WTC11 (cell line): Measurements from ENCODE around the gene PCDHA9. TPM values are rescaled to one million over a fixed set of nuclear protein-coding genes. Genes with fewer than 3 reads are reported as not detected.

Source experiments
- ATAC-seq: fragments of 200-7000 bp; cut with Tn5 transposase; 2 replicates; pipeline ENCODE4 v1.10.0; 2021; ENCODE audit warnings: mild to moderate bottlenecking, moderate library complexity
- CTCF ChIA-PET: fragments of 300-600 bp; sonication (Branson Sonifier 250); formaldehyde crosslinking; loops from one replicate; lab custom pipeline; 2021; ENCODE audit warnings: antibody characterized with exemption; lab: Charles Lee
- POLR2A ChIA-PET: fragments of 350-600 bp; sonication (Branson Sonifier 250); formaldehyde crosslinking; loops from one replicate; lab custom pipeline; 2021; ENCODE audit warnings: antibody characterized with exemption; lab: Charles Lee
- DNase-seq: peaks from one replicate; pipeline ENCODE4 v3.0.0; 2021; ENCODE audit warnings: low spot score
- H3K27ac Mint-ChIP-seq: 2 replicates; pipeline ENCODE4 v1.8.0; 2021; ENCODE audit warnings: mixed read lengths
- H3K27me3 Mint-ChIP-seq: 2 replicates; pipeline ENCODE4 v1.8.0; 2021; ENCODE audit warnings: low read depth, mild to moderate bottlenecking, moderate library complexity, mixed read lengths
- H3K36me3 Mint-ChIP-seq: 2 replicates; pipeline ENCODE4 v1.8.0; 2021; ENCODE audit warnings: mixed read lengths
- H3K4me1 Mint-ChIP-seq: 2 replicates; pipeline ENCODE4 v1.8.0; 2022; ENCODE audit warnings: mixed read lengths
- H3K4me3 Mint-ChIP-seq: 2 replicates; pipeline ENCODE4 v1.8.0; 2021; ENCODE audit warnings: mild to moderate bottlenecking, moderate library complexity, mixed read lengths
- H3K9me3 Mint-ChIP-seq: 2 replicates; pipeline ENCODE4 v1.8.0; 2021; ENCODE audit warnings: mixed read lengths
- CREM ChIP-seq: sonication (generic); formaldehyde crosslinking; IDR thresholded peaks from 2 replicates; pipeline ENCODE4 v1.8.1; 2022; ENCODE audit warnings: mild to moderate bottlenecking, missing genetic modification reagents, moderate library complexity
- E2F5 ChIP-seq: sonication (generic); formaldehyde crosslinking; IDR thresholded peaks from 2 replicates; pipeline ENCODE4 v1.8.1; 2022; ENCODE audit warnings: mild to moderate bottlenecking, moderate library complexity, missing genetic modification reagents
- ELF4 ChIP-seq: sonication (generic); formaldehyde crosslinking; IDR thresholded peaks from 2 replicates; pipeline ENCODE4 v1.8.1; 2022; ENCODE audit warnings: low read depth, mild to moderate bottlenecking, moderate library complexity, missing genetic modification reagents
- GRHL2 ChIP-seq: fragments of 250-450 bp; sonication (Bioruptor Pico); IDR thresholded peaks from 2 replicates; pipeline ENCODE4 v1.8.0; 2022; ENCODE audit warnings: mild to moderate bottlenecking, moderate library complexity; ENCODE audit not compliant: insufficient replicate concordance, severe bottlenecking
- HMGXB4 ChIP-seq: sonication (generic); formaldehyde crosslinking; IDR thresholded peaks from 2 replicates; pipeline ENCODE4 v1.8.1; 2023; ENCODE audit warnings: mild to moderate bottlenecking, moderate library complexity, missing genetic modification reagents
- PRDM15 ChIP-seq: sonication (generic); formaldehyde crosslinking; IDR thresholded peaks from 2 replicates; pipeline ENCODE4 v1.8.0; 2022; ENCODE audit warnings: missing genetic modification reagents
- PRRX2 ChIP-seq: fragments of 250-450 bp; sonication (Bioruptor Pico); IDR thresholded peaks from 2 replicates; pipeline ENCODE4 v1.8.0; 2021; ENCODE audit warnings: mild to moderate bottlenecking
- TEAD4 ChIP-seq: sonication (generic); formaldehyde crosslinking; IDR thresholded peaks from 2 replicates; pipeline ENCODE4 v1.8.0; 2022; ENCODE audit warnings: mild to moderate bottlenecking, missing genetic modification reagents
- TP53 ChIP-seq: sonication (generic); formaldehyde crosslinking; IDR thresholded peaks from 2 replicates; pipeline ENCODE4 v1.8.1; 2023; ENCODE audit warnings: mild to moderate bottlenecking, missing genetic modification reagents
- ZNF219 ChIP-seq: sonication (generic); formaldehyde crosslinking; IDR thresholded peaks from 2 replicates; pipeline ENCODE4 v1.8.0; 2023; ENCODE audit warnings: missing genetic modification reagents, mild to moderate bottlenecking, borderline replicate concordance
- ZNF317 ChIP-seq: sonication (generic); formaldehyde crosslinking; IDR thresholded peaks from 2 replicates; pipeline ENCODE4 v1.8.1; 2023; ENCODE audit warnings: low read depth, mild to moderate bottlenecking, moderate library complexity, missing genetic modification reagents, borderline replicate concordance
- ZNF416 ChIP-seq: fragments of 250-450 bp; sonication (Bioruptor Pico); IDR thresholded peaks from 2 replicates; pipeline ENCODE4 v1.9.0; 2021; ENCODE audit warnings: mild to moderate bottlenecking, inconsistent platforms
- total RNA-seq: library from RNA; stranded (reverse); gene quantifications from 3 replicates; pipeline ENCODE4 v1.2.3, GENCODE V29; 2021
- TF ChIP-seq, protein P1 (sequence below): sonication (generic); formaldehyde crosslinking; IDR thresholded peaks from 2 replicates; pipeline ENCODE4 v1.8.0; 2023; ENCODE audit warnings: missing genetic modification reagents
- TF ChIP-seq, protein P2 (sequence below): sonication (generic); formaldehyde crosslinking; IDR thresholded peaks from 2 replicates; pipeline ENCODE4 v1.8.1; 2023; ENCODE audit warnings: mild to moderate bottlenecking, missing genetic modification reagents, moderate library complexity
- TF ChIP-seq, protein P3 (sequence below): fragments of 250-450 bp; sonication (Bioruptor Pico); conservative IDR thresholded peaks from 2 replicates; pipeline ENCODE4 v1.9.0; 2021; ENCODE audit warnings: mild to moderate bottlenecking
- TF ChIP-seq, protein P4 (sequence below): fragments of 200-600 bp; IDR thresholded peaks from 2 replicates; pipeline ENCODE4 v1.8.0; 2022; ENCODE audit warnings: antibody characterized with exemption
- TF ChIP-seq, protein P5 (sequence below): sonication (generic); formaldehyde crosslinking; IDR thresholded peaks from 2 replicates; pipeline ENCODE4 v1.8.0; 2023; ENCODE audit warnings: mild to moderate bottlenecking, missing genetic modification reagents
- TF ChIP-seq, protein P6 (sequence below): sonication (generic); formaldehyde crosslinking; IDR thresholded peaks from 2 replicates; pipeline ENCODE4 v1.8.1; 2022; ENCODE audit warnings: missing genetic modification reagents, borderline replicate concordance

The PCDHA9 gene
- total RNA-seq, 1 experiment from 2014 or later: 1.5 TPM

DNA sequence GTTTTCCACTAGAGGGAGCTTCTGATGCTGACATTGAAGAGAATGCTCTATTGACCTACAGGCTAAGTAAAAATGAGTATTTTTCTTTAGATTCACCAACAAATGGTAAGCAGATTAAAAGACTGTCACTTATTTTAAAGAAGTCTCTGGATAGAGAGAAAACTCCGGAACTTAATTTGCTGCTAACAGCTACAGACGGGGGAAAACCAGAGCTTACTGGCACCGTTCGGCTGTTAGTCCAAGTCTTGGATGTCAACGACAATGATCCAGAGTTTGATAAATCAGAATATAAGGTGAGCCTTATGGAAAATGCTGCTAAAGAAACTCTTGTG is 21.3 kb downstream of the PCDHA9 start:
- Mint-ChIP-seq H3K27ac (peak overlapping the region; percentile 78; the same call in 1 of the 2 replicates), H3K4me3 (peak overlapping the region; percentile 88), H3K9me3 (peaks cover 4% of the 10 kb centered on the region), H3K27me3 (no peaks in the 10 kb centered on the region), H3K4me1 (peaks cover 21% of the 10 kb centered on the region), H3K36me3 (peaks cover 30% of the 10 kb centered on the region)
- DNase-seq: no peak
- ChIA-PET POLR2A (interaction anchor here (0.6 to 1.8 kb wide), 4 partner anchors 14 to 182 kb away, joined by 3 to 13 read pairs (median 6); partner anchors contain the start of gene PCDHA10), CTCF (interaction anchor here (0.6 to 4.7 kb wide), 47 partner anchors 8 to 365 kb away, joined by 3 to 99 read pairs (median 5); partner anchors contain the start of genes HARS1, HARS2, PCDHA1 and PCDHA10)
- peak; percentile 61; the same call in 1 of the 2 replicates for ATAC-seq
- TF ChIP-seq, protein P1, sequence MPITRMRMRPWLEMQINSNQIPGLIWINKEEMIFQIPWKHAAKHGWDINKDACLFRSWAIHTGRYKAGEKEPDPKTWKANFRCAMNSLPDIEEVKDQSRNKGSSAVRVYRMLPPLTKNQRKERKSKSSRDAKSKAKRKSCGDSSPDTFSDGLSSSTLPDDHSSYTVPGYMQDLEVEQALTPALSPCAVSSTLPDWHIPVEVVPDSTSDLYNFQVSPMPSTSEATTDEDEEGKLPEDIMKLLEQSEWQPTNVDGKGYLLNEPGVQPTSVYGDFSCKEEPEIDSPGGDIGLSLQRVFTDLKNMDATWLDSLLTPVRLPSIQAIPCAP (CRISPR knock-in tag): no peak
- TF ChIP-seq PRDM15 (no peak), HMGXB4 (CRISPR knock-in tag) (no peak), PRRX2 (CRISPR knock-in tag) (no peak), TEAD4 (CRISPR knock-in tag) (no peak), ZNF416 (CRISPR knock-in tag) (no peak), ZNF317 (CRISPR knock-in tag) (no peak), ZNF219 (CRISPR knock-in tag) (no peak), GRHL2 (CRISPR knock-in tag) (no peak), CREM (CRISPR knock-in tag) (no peak), ELF4 (CRISPR knock-in tag) (no peak), E2F5 (no peak), TP53 (CRISPR knock-in tag) (no peak)
- TF ChIP-seq, protein P2, sequence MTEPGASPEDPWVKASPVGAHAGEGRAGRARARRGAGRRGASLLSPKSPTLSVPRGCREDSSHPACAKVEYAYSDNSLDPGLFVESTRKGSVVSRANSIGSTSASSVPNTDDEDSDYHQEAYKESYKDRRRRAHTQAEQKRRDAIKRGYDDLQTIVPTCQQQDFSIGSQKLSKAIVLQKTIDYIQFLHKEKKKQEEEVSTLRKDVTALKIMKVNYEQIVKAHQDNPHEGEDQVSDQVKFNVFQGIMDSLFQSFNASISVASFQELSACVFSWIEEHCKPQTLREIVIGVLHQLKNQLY (CRISPR knock-in tag): no peak
- TF ChIP-seq, protein P3, sequence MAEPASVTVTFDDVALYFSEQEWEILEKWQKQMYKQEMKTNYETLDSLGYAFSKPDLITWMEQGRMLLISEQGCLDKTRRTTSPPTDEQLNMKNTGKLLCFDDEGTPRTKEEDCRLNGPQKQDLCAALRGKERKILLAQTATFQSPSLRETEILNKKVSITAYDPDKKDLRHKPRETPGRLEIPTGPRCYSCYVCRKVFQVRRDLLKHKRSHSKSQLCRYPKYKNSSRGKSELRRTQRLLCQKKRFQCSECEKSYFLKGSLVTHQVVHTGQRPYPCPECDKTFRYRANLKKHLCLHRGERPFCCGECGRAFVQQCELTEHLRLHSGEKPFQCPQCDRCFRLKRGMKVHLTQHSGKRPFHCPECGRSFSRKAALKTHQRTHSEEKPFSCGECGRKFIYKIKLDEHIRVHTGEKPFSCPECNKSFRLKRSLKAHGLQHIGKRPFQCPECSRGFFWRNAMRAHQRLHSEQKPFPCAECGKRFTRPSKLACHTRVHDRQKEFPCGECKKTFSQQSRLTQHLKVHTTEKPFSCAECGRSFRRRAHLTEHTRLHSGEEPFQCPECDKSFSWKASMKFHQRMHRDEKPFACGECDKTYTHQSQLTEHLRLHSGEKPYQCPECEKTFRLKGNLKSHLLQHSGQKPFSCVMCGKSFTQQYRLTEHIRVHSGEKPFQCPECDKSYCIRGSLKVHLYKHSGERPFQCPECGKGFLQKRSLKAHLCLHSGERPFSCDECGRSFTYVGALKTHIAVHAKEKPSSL (CRISPR knock-in tag): no peak
- TF ChIP-seq, protein P4, sequence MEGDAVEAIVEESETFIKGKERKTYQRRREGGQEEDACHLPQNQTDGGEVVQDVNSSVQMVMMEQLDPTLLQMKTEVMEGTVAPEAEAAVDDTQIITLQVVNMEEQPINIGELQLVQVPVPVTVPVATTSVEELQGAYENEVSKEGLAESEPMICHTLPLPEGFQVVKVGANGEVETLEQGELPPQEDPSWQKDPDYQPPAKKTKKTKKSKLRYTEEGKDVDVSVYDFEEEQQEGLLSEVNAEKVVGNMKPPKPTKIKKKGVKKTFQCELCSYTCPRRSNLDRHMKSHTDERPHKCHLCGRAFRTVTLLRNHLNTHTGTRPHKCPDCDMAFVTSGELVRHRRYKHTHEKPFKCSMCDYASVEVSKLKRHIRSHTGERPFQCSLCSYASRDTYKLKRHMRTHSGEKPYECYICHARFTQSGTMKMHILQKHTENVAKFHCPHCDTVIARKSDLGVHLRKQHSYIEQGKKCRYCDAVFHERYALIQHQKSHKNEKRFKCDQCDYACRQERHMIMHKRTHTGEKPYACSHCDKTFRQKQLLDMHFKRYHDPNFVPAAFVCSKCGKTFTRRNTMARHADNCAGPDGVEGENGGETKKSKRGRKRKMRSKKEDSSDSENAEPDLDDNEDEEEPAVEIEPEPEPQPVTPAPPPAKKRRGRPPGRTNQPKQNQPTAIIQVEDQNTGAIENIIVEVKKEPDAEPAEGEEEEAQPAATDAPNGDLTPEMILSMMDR: no peak
- TF ChIP-seq, protein P5, sequence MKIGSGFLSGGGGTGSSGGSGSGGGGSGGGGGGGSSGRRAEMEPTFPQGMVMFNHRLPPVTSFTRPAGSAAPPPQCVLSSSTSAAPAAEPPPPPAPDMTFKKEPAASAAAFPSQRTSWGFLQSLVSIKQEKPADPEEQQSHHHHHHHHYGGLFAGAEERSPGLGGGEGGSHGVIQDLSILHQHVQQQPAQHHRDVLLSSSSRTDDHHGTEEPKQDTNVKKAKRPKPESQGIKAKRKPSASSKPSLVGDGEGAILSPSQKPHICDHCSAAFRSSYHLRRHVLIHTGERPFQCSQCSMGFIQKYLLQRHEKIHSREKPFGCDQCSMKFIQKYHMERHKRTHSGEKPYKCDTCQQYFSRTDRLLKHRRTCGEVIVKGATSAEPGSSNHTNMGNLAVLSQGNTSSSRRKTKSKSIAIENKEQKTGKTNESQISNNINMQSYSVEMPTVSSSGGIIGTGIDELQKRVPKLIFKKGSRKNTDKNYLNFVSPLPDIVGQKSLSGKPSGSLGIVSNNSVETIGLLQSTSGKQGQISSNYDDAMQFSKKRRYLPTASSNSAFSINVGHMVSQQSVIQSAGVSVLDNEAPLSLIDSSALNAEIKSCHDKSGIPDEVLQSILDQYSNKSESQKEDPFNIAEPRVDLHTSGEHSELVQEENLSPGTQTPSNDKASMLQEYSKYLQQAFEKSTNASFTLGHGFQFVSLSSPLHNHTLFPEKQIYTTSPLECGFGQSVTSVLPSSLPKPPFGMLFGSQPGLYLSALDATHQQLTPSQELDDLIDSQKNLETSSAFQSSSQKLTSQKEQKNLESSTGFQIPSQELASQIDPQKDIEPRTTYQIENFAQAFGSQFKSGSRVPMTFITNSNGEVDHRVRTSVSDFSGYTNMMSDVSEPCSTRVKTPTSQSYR: no peak
- TF ChIP-seq, protein P6, sequence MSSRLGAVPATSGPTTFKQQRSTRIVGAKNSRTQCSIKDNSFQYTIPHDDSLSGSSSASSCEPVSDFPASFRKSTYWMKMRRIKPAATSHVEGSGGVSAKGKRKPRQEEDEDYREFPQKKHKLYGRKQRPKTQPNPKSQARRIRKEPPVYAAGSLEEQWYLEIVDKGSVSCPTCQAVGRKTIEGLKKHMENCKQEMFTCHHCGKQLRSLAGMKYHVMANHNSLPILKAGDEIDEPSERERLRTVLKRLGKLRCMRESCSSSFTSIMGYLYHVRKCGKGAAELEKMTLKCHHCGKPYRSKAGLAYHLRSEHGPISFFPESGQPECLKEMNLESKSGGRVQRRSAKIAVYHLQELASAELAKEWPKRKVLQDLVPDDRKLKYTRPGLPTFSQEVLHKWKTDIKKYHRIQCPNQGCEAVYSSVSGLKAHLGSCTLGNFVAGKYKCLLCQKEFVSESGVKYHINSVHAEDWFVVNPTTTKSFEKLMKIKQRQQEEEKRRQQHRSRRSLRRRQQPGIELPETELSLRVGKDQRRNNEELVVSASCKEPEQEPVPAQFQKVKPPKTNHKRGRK (CRISPR knock-in tag): no peak
